GM10248 (cell line): ENCODE results near the gene RPS25.

ENCODE experiments used
- CTCF ChIA-PET: fragments of 300-600 bp; sonication (Branson Sonifier 250); formaldehyde crosslinking; extraction: SDS; loops from one replicate; lab custom pipeline; 2021; ENCODE audit warnings: antibody characterized with exemption; lab: Yijun Ruan, JAX
- POLR2A ChIA-PET: fragments of 350-650 bp; sonication (Branson Sonifier 250); formaldehyde crosslinking; extraction: SDS; loops from one replicate; lab custom pipeline; 2020; ENCODE audit warnings: antibody characterized with exemption; lab: Yijun Ruan, JAX
- DNase-seq: peaks from one replicate; pipeline ENCODE4 v3.0.0; 2012; ENCODE audit errors: extremely low spot score
- CTCF ChIP-seq: IDR thresholded peaks from 2 replicates; pipeline ENCODE4 v1.5.1; 2012; ENCODE audit warnings: mild to moderate bottlenecking, low read depth; ENCODE audit errors: extremely low read depth, missing control alignments, control extremely low read depth

RPS25 gene

GRCh38 chr11:119057000-119057769 lies 39.0 kb upstream of the RPS25 start, which contains the start of gene HYOU1:
HYOU1 (minus strand) TSS chr11:119057205; CDS start chr11:119056160, 1,045 bp downstream.
- ChIA-PET CTCF (interaction anchor here (0.6 to 4.4 kb wide), 14 partner anchors 9 to 268 kb away, joined by 3 to 39 read pairs (median 3); partner anchors contain the start of genes DPAGT1 and VPS11), POLR2A (interaction anchor here (1.0 to 2.1 kb wide), 6 partner anchors 9 to 38 kb away, joined by 3 to 6 read pairs (median 4); partner anchors contain the start of genes HMBS and VPS11)
- TF ChIP-seq CTCF = peak; percentile 18
- DNase-seq = peak; percentile 99

GRCh38 chr11:119056421-119056999 lies 38.4 kb upstream of the RPS25 start:
- ChIA-PET CTCF (interaction anchor here (0.6 to 4.4 kb wide), 13 partner anchors 9 to 269 kb away, joined by 3 to 39 read pairs (median 3); partner anchors contain the start of genes DPAGT1 and VPS11), POLR2A (interaction anchor here (1.0 to 2.1 kb wide), 7 partner anchors 8 to 38 kb away, joined by 3 to 6 read pairs (median 5); partner anchors contain the start of genes HMBS, TRAPPC4 and VPS11)
- no peak for TF ChIP-seq CTCF
- peak; percentile 39 for DNase-seq

- peak; percentile 23 for TF ChIP-seq CTCF
- ChIA-PET CTCF (interaction anchor here (0.7 to 4.4 kb wide), 8 partner anchors 11 to 269 kb away, joined by 3 to 39 read pairs (median 3); partner anchors contain the start of gene VPS11), POLR2A (interaction anchor here (1.0 to 2.1 kb wide), 7 partner anchors 8 to 39 kb away, joined by 3 to 6 read pairs (median 5); partner anchors contain the start of genes HMBS, TRAPPC4 and VPS11)
- no peak for DNase-seq
These were observed 37.8 kb upstream of the RPS25 start for GRCh38 chr11:119055901-119056300.

GRCh38 chr11:119054418-119054817 lies 36.3 kb upstream of the RPS25 start:
- ChIA-PET CTCF (interaction anchor here (1.5 to 4.4 kb wide), 2 partner anchors 12 to 23 kb away, joined by 4 to 39 read pairs; partner anchors contain the start of gene VPS11), POLR2A (interaction anchor here (2.0 kb wide), 1 partner anchor 35 kb away, joined by 6 read pairs; the partner anchor contains the start of gene TRAPPC4)
- DNase-seq = no peak
- TF ChIP-seq CTCF = no peak

- no peak for DNase-seq
- ChIA-PET CTCF (interaction anchor here (1.5 to 2.0 kb wide), 6 partner anchors 10 to 271 kb away, joined by 3 to 11 read pairs (median 6); partner anchors contain the start of gene VPS11), POLR2A (interaction anchor here (0.6 to 1.1 kb wide), 3 partner anchors 25 to 360 kb away, joined by 3 to 4 read pairs (median 3); no protein-coding TSS in a partner anchor)
- no peak for TF ChIP-seq CTCF
These were observed 34.1 kb upstream of the RPS25 start for GRCh38 chr11:119052163-119052814.
